K562 (cell line): Measurements from ENCODE around the gene TARM1. TPM values are rescaled to one million over a fixed set of nuclear protein-coding genes. Genes with fewer than 3 reads are reported as not detected.

Experiments
- ARHGAP35 ChIP-seq: fragments of 450-650 bp; IDR thresholded peaks from 2 replicates; pipeline ENCODE4 v1.6.1; 2018; ENCODE audit not compliant: partially characterized antibody
- ARNT ChIP-seq, 2 experiments: fragments of 450-650 bp; IDR thresholded peaks; 2 replicates each; pipeline ENCODE4 v1.6.1; 2016; ENCODE audit warnings: mild to moderate bottlenecking in 1 of 2
- BACH1 ChIP-seq: fragments of 200-800 bp; sonication (Bioruptor generic); IDR thresholded peaks from 2 replicates; pipeline ENCODE4 v1.6.1; 2016; ENCODE audit warnings: missing genetic modification characterization, missing compliant biosample characterization
- BCOR ChIP-seq: fragments of 450-650 bp; IDR thresholded peaks from 2 replicates; pipeline ENCODE4 v1.6.1; 2016
- DIDO1 ChIP-seq: fragments of 450-650 bp; IDR thresholded peaks from 2 replicates; pipeline ENCODE4 v1.6.1; 2016; ENCODE audit warnings: low read depth, missing biosample characterization, missing genetic modification characterization
- ELF1 ChIP-seq: fragments of 200-800 bp; sonication (Bioruptor generic); IDR thresholded peaks from 2 replicates; pipeline ENCODE4 v1.6.1; 2016; ENCODE audit warnings: missing genetic modification characterization, missing compliant biosample characterization
- EZH2 ChIP-seq: IDR thresholded peaks from 2 replicates; pipeline ENCODE4 v1.6.1; 2012; ENCODE audit warnings: low read depth, mild to moderate bottlenecking, inconsistent platforms, low read length, borderline replicate concordance
- FOXK2 ChIP-seq, 2 experiments: fragments of 450-650 bp; IDR thresholded peaks in 1 of 2; conservative IDR thresholded peaks in 1 of 2; 2 replicates each; pipeline ENCODE4 v1.6.1; 2016; ENCODE audit warnings: low read depth in 2 of 2, mild to moderate bottlenecking in 1 of 2
- GTF2F1 ChIP-seq: IDR thresholded peaks from 2 replicates; pipeline ENCODE4 v1.6.1; 2011; ENCODE audit warnings: low read depth, low read length, improper control_type of control experiment
- HDAC2 ChIP-seq: fragments of 450-650 bp; IDR thresholded peaks from 2 replicates; pipeline ENCODE4 v1.6.1; 2016; ENCODE audit warnings: mild to moderate bottlenecking
- KLF6 ChIP-seq: fragments of 250-450 bp; sonication (Bioruptor Pico); IDR thresholded peaks from 2 replicates; pipeline ENCODE4 v1.4.0; 2020; ENCODE audit warnings: mild to moderate bottlenecking, moderate library complexity, borderline replicate concordance
- PHF20 ChIP-seq: fragments of 450-650 bp; IDR thresholded peaks from 2 replicates; pipeline ENCODE4 v1.6.1; 2018; ENCODE audit not compliant: partially characterized antibody
- POLR2A ChIP-seq: fragments of 450-650 bp; conservative IDR thresholded peaks from 2 replicates; pipeline ENCODE4 v1.6.1; 2016
- POLR2H ChIP-seq: IDR thresholded peaks from 2 replicates; pipeline ENCODE4 v1.6.1; 2016; ENCODE audit warnings: missing genetic modification characterization, low read depth, mild to moderate bottlenecking, control low read depth, missing compliant biosample characterization, moderate library complexity
- SNRNP70 ChIP-seq: fragments of 200-400 bp; formaldehyde crosslinking; optimal IDR thresholded peaks from 2 replicates; pipeline ENCODE3; 2017; ENCODE audit warnings: low read depth, low read length
- TAF7 ChIP-seq: fragments of 450-650 bp; IDR thresholded peaks from 2 replicates; pipeline ENCODE4 v1.6.1; 2016; ENCODE audit warnings: missing genetic modification characterization, missing compliant biosample characterization
- YY1 ChIP-seq, 3 experiments: IDR thresholded peaks; 2 replicates each; pipeline ENCODE4 v1.6.1; 2011; ENCODE audit warnings: low read length in 2 of 3, mild to moderate bottlenecking in 2 of 3, moderate library complexity in 2 of 3, borderline replicate concordance in 1 of 3, control low read depth in 1 of 3, low read depth in 1 of 3; ENCODE audit not compliant: insufficient read depth in 3 of 3, insufficient replicate concordance in 2 of 3, control insufficient read depth in 1 of 3, insufficient read length in 1 of 3; ENCODE audit errors: extremely low read depth in 1 of 3
- ZEB2 ChIP-seq: fragments of 450-650 bp; IDR thresholded peaks from 2 replicates; pipeline ENCODE4 v1.6.1; 2016
- ZNF184 ChIP-seq: sonication (generic); formaldehyde crosslinking; IDR thresholded peaks from 2 replicates; pipeline ENCODE4 v1.5.0; 2020; ENCODE audit warnings: missing genetic modification reagents
- ZNF263 ChIP-seq: sonication (generic); formaldehyde crosslinking; IDR thresholded peaks from 2 replicates; pipeline ENCODE4 v1.8.0; 2022; ENCODE audit warnings: mild to moderate bottlenecking, missing genetic modification reagents, borderline replicate concordance
- ZNF445 ChIP-seq: fragments of 250-450 bp; sonication (Bioruptor Pico); IDR thresholded peaks from 2 replicates; pipeline ENCODE4 v1.4.0; 2020; ENCODE audit warnings: low read depth, mild to moderate bottlenecking, moderate library complexity
- polyA plus RNA-seq, 8 experiments: library from polyadenylated mRNA; depleted of rRNA in 4 of 8; stranded (reverse) in 5 of 8; unstranded in 3 of 8; fragments of >200 nt; fragmentation: Nextera tagmentation in 2 of 8; fragmentation: Illumina TruSeq in 1 of 8; extraction: Ambion mirVana in 2 of 8; extraction: Trizol in 1 of 8; gene quantifications; 2 replicates each; pipeline versions ENCODE4 v1.2.1 to v1.2.3, GENCODE V29; 2011 to 2014; ENCODE audit warnings: inconsistent platforms in 1 of 8, missing spikeins in 1 of 8
- total RNA-seq, 7 experiments: library from RNA; depleted of rRNA in 6 of 7; stranded (reverse); fragments of >200 nt in 6 of 7; fragmentation: Illumina TruSeq in 2 of 7; extraction: Trizol in 2 of 7; gene quantifications; 2 replicates each; pipeline versions ENCODE4 v1.2.1 to v1.2.3, GENCODE V29; 2011 to 2021; ENCODE audit warnings: low replicate concordance in 1 of 7
- TF ChIP-seq, protein P1 (sequence below): sonication (generic); formaldehyde crosslinking; IDR thresholded peaks from 2 replicates; pipeline ENCODE4 v1.8.1; 2022; ENCODE audit warnings: missing genetic modification reagents
- TF ChIP-seq, protein P2 (sequence below): sonication (generic); formaldehyde crosslinking; IDR thresholded peaks from 2 replicates; pipeline ENCODE4 v1.8.0; 2022; ENCODE audit warnings: mild to moderate bottlenecking, missing genetic modification reagents
- TF ChIP-seq, protein P3 (sequence below): fragments of 450-650 bp; IDR thresholded peaks from one replicate; pipeline ENCODE4 v1.6.1; 2018; ENCODE audit warnings: mild to moderate bottlenecking, moderate library complexity; ENCODE audit not compliant: partially characterized antibody

TARM1 gene
- total and polyA plus RNA-seq, 9 of the 15 experiments (the other 6 are each of a cell fraction or from before 2014, with no cell fraction given), result not detected

DNA sequence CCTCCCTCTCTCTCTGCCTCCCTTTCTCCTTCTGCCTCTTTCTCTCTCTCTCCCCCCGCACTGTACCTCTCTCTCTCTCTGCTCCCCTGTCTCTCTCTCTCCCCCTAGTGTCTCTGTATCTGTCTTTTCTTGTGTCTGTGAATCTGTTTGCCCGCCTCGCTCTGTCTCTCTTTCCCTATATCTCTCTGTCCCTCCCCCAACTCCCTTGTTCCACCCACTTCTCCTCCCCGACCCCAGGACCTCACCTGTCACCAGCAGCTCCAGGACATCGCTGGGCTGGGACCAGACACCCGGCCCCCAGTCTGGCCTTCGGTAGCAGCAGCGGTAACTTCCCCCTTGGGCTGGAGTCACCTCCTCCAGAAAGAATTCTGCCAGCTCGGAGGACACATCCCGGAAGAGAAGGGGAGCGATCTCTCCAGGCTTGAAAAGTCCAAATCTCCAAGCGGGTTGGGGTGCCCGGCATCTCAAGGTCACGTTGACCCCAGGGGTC is 15.5 kb upstream of the TARM1 start (continued):
- no peak for TF ChIP-seq EZH2
- TF ChIP-seq FOXK2 (conservative IDR thresholded peaks at IDR 0.05 in 1 of 2, IDR thresholded peaks at IDR 0.05 in 1 of 2; ENCODE audit: low read depth in 2 of 2), result 0 out of 4 replicates have a peak, but pooled peaks have one; percentile 17 to 51
- TF ChIP-seq ZNF445 (CRISPR knock-in tag), result no peak
- TF ChIP-seq KLF6 (CRISPR knock-in tag), result no peak
- no peak; the same call in 1 of the 2 replicates for TF ChIP-seq POLR2A
- TF ChIP-seq, protein P1, sequence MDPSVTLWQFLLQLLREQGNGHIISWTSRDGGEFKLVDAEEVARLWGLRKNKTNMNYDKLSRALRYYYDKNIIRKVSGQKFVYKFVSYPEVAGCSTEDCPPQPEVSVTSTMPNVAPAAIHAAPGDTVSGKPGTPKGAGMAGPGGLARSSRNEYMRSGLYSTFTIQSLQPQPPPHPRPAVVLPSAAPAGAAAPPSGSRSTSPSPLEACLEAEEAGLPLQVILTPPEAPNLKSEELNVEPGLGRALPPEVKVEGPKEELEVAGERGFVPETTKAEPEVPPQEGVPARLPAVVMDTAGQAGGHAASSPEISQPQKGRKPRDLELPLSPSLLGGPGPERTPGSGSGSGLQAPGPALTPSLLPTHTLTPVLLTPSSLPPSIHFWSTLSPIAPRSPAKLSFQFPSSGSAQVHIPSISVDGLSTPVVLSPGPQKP, result no peak
- peak; percentile 72; the same call in 1 of the 2 replicates for TF ChIP-seq ZEB2
- TF ChIP-seq BCOR, result peak; percentile 75
- peak; percentile 15 for TF ChIP-seq PHF20
- peak; percentile 59 for TF ChIP-seq ARHGAP35
- 0 out of 4 replicates have a peak, but pooled peaks of 1 of the 2 experiments have one; percentile 50 for TF ChIP-seq ARNT (IDR thresholded peaks at IDR 0.05)
- peak; percentile 52; the same call in 1 of the 2 replicates for TF ChIP-seq ELF1 (tag)
- TF ChIP-seq BACH1, result no peak
- TF ChIP-seq HDAC2, result peak; percentile 47; the same call in 1 of the 2 replicates
- TF ChIP-seq ZNF263 (CRISPR knock-in tag), result no peak
- no peak for TF ChIP-seq TAF7 (tag)
- no peak for TF ChIP-seq POLR2H
- no peak for TF ChIP-seq ZNF184 (CRISPR knock-in tag)
- TF ChIP-seq, protein P2, sequence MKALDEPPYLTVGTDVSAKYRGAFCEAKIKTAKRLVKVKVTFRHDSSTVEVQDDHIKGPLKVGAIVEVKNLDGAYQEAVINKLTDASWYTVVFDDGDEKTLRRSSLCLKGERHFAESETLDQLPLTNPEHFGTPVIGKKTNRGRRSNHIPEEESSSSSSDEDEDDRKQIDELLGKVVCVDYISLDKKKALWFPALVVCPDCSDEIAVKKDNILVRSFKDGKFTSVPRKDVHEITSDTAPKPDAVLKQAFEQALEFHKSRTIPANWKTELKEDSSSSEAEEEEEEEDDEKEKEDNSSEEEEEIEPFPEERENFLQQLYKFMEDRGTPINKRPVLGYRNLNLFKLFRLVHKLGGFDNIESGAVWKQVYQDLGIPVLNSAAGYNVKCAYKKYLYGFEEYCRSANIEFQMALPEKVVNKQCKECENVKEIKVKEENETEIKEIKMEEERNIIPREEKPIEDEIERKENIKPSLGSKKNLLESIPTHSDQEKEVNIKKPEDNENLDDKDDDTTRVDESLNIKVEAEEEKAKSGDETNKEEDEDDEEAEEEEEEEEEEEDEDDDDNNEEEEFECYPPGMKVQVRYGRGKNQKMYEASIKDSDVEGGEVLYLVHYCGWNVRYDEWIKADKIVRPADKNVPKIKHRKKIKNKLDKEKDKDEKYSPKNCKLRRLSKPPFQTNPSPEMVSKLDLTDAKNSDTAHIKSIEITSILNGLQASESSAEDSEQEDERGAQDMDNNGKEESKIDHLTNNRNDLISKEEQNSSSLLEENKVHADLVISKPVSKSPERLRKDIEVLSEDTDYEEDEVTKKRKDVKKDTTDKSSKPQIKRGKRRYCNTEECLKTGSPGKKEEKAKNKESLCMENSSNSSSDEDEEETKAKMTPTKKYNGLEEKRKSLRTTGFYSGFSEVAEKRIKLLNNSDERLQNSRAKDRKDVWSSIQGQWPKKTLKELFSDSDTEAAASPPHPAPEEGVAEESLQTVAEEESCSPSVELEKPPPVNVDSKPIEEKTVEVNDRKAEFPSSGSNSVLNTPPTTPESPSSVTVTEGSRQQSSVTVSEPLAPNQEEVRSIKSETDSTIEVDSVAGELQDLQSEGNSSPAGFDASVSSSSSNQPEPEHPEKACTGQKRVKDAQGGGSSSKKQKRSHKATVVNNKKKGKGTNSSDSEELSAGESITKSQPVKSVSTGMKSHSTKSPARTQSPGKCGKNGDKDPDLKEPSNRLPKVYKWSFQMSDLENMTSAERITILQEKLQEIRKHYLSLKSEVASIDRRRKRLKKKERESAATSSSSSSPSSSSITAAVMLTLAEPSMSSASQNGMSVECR (CRISPR knock-in tag), result no peak
- TF ChIP-seq DIDO1 (tag), result no peak
- TF ChIP-seq, protein P3, sequence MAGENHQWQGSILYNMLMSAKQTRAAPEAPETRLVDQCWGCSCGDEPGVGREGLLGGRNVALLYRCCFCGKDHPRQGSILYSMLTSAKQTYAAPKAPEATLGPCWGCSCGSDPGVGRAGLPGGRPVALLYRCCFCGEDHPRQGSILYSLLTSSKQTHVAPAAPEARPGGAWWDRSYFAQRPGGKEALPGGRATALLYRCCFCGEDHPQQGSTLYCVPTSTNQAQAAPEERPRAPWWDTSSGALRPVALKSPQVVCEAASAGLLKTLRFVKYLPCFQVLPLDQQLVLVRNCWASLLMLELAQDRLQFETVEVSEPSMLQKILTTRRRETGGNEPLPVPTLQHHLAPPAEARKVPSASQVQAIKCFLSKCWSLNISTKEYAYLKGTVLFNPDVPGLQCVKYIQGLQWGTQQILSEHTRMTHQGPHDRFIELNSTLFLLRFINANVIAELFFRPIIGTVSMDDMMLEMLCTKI, result no peak
- no peak for TF ChIP-seq YY1 (IDR thresholded peaks at IDR 0.05; ENCODE audit: borderline replicate concordance in 1 of 3, control insufficient read depth in 1 of 3, extremely low read depth in 1 of 3, insufficient read depth in 3 of 3, insufficient read length in 1 of 3, insufficient replicate concordance in 2 of 3, low read depth in 1 of 3, low read length in 2 of 3)
- TF ChIP-seq GTF2F1, result no peak
- TF ChIP-seq SNRNP70, result no peak
